Measurements from ENCODE around the gene FUBP1.

DNA sequence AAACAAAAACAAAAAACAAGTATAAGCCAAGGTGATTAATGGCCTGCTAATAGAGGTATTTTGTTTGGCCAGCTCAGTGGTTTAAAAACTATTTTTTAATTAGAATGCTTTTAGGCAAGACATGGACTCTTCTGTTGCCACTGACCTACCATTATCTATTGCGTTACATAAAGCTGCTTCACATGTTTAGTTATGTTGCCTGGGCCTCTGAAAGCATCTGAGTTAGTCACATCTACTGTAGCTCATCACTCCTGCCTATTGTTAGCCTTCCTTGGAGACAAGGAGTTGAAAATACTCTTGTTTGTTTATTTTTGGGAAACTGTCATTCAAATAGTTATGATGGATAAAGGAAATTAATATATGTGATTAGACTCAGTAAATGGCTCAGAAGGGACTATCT is 40.2 kb upstream of the FUBP1 start:
- TF ChIP-seq YY1 (IDR thresholded peaks at IDR 0.05; ENCODE audit: insufficient read depth, insufficient read length) (no peak), ZNF274 (IDR thresholded peaks at IDR 0.05; ENCODE audit: low read depth, low read length) (no peak), SUZ12 (IDR thresholded peaks at IDR 0.05; ENCODE audit: extremely low read depth, insufficient read depth, insufficient read length) (no peak)

All from NT2/D1 (cell line).